ENCODE measurements around the gene SLC37A1. TPM values are rescaled to one million over a fixed set of nuclear protein-coding genes. Genes with fewer than 3 reads are reported as not detected.

SLC37A1 gene
- total RNA-seq, 2 donors from 2014 or later = 98.5 to 118 TPM

DNA sequence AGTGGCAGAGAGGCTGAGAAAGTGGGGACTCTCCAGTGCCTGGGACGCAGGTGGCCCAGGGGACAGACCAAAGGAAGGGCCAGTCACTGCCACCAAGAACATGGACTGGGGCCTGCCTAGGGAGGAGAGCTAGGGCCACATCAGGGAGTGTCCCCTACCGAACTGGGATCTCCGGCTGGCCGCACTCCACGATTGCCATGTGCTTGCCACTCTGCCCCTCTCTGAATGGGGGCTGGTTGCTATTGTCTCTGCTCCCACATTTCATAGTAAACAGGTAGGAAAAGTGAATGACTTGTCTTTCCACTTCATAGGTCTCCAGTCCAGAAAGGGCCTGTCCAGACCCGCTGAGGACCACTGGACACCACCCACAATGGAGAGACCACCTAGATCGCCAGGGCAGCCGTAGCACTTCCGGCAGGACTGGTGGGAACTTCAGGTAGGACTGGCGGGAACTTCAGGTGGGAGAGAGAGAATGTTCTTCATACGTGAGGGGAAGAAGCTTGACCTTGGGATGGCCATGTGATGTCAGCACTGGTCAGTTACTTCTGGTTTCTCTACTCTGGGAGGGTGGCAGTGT is 84.6 kb downstream of the SLC37A1 start:
- no peak for DNase-seq
- no peaks in the 10 kb centered on the region for H3K9me3 ChIP-seq
- no peaks in the 10 kb centered on the region for H3K36me3 ChIP-seq
- peaks cover 4% of the 10 kb centered on the region for H3K4me1 ChIP-seq
- TF ChIP-seq, protein P1, sequence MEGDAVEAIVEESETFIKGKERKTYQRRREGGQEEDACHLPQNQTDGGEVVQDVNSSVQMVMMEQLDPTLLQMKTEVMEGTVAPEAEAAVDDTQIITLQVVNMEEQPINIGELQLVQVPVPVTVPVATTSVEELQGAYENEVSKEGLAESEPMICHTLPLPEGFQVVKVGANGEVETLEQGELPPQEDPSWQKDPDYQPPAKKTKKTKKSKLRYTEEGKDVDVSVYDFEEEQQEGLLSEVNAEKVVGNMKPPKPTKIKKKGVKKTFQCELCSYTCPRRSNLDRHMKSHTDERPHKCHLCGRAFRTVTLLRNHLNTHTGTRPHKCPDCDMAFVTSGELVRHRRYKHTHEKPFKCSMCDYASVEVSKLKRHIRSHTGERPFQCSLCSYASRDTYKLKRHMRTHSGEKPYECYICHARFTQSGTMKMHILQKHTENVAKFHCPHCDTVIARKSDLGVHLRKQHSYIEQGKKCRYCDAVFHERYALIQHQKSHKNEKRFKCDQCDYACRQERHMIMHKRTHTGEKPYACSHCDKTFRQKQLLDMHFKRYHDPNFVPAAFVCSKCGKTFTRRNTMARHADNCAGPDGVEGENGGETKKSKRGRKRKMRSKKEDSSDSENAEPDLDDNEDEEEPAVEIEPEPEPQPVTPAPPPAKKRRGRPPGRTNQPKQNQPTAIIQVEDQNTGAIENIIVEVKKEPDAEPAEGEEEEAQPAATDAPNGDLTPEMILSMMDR (IDR thresholded peaks at IDR 0.05) = no peak
- no peak overlapping the region for H3K4me3 ChIP-seq
- H3K27ac ChIP-seq = no peak overlapping the region
- H3K9ac ChIP-seq (ENCODE audit: low read depth in 2 of 2, low read length in 2 of 2) = no peak overlapping the region
- intact Hi-C loops (cut with DNase I) = no loop called here
- H3K27me3 ChIP-seq = no peaks in the 10 kb centered on the region

- H3K9me3 ChIP-seq = no peaks in the 10 kb centered on the region
- TF ChIP-seq, protein P1 (IDR thresholded peaks at IDR 0.05) = no peak
- no peaks in the 10 kb centered on the region for H3K27me3 ChIP-seq
- H3K4me1 ChIP-seq = no peaks in the 10 kb centered on the region
- no peak overlapping the region for H3K9ac ChIP-seq (ENCODE audit: low read depth in 2 of 2, low read length in 2 of 2)
- DNase-seq = no peak
- intact Hi-C loops (cut with DNase I) = no loop called here
- H3K36me3 ChIP-seq = no peaks in the 10 kb centered on the region
- no peak overlapping the region for H3K27ac ChIP-seq
- no peak overlapping the region for H3K4me3 ChIP-seq
Measured at GRCh38 chr21:42599486-42599885, 85.8 kb downstream of the SLC37A1 start.

GRCh38 chr21:42599962-42600361 is 86.3 kb downstream of the SLC37A1 start:
- intact Hi-C loops (cut with DNase I) = no loop called here
- H3K27me3 ChIP-seq = no peaks in the 10 kb centered on the region

DNA sequence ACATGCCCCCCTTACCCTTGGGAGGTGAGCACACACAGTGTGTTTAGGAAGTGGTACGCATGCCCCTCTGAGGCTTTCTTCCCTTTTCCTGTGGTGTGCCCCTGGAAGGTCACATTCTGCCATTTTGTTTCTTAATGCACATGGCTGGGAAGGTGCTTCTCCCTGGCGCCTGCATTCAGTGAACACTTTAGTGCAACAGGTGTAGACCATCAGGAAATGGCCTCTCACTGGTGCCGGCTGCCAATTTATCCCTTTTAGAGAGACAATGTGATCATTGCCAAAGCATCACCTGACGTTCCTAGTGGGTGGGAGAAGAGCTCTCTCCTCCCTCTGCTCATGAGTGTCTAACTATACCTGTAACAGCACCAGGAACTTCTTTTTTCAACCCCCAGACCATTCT is 88.0 kb downstream of the SLC37A1 start:
- intact Hi-C loops (cut with DNase I) = no loop called here
- TF ChIP-seq, protein P1 (IDR thresholded peaks at IDR 0.05) = no peak
- Histone ChIP-seq H3K27me3 (no peaks in the 10 kb centered on the region), H3K27ac (no peak overlapping the region), H3K9ac (ENCODE audit: low read depth in 2 of 2, low read length in 2 of 2) (no peak overlapping the region), H3K36me3 (no peaks in the 10 kb centered on the region), H3K4me1 (no peaks in the 10 kb centered on the region), H3K4me3 (no peak overlapping the region), H3K9me3 (no peaks in the 10 kb centered on the region)
- no peak for DNase-seq

More at GRCh38 chr21:42599962-42600361, 86.3 kb downstream of the SLC37A1 start:
- H3K4me1 ChIP-seq = no peaks in the 10 kb centered on the region
- no peaks in the 10 kb centered on the region for H3K9me3 ChIP-seq
- no peak overlapping the region for H3K4me3 ChIP-seq
- no peak overlapping the region for H3K27ac ChIP-seq
- H3K9ac ChIP-seq (ENCODE audit: low read depth in 2 of 2, low read length in 2 of 2) = no peak overlapping the region
- H3K36me3 ChIP-seq = no peaks in the 10 kb centered on the region
- TF ChIP-seq, protein P1 (IDR thresholded peaks at IDR 0.05) = no peak
- DNase-seq = no peak

DNA sequence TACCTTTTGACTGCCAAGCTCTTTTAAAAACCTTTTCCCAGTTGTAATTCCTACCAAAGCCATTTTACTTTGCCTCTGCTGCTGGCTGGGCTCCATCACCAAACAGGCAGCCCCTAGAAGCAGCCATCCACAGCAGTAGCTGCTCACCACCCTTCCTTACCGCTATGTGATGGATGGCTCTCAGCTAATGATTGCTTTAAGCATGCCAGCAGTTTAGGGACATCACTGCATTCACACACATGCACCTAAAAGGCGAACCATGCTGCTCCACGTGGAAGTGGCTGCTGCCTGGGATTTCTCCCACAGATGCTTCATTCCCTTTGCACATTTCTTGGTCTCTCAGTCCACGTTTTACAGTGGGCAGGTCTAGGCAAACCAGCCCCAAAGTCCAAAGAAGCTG is 93.5 kb downstream of the SLC37A1 start:
- Histone ChIP-seq H3K4me1 (no peaks in the 10 kb centered on the region), H3K9me3 (no peaks in the 10 kb centered on the region), H3K27ac (no peak overlapping the region), H3K4me3 (no peak overlapping the region), H3K27me3 (no peaks in the 10 kb centered on the region), H3K36me3 (no peaks in the 10 kb centered on the region), H3K9ac (ENCODE audit: low read depth in 2 of 2, low read length in 2 of 2) (no peak overlapping the region)
- intact Hi-C loops (cut with DNase I) = no loop called here
- TF ChIP-seq, protein P1 (IDR thresholded peaks at IDR 0.05) = no peak
- DNase-seq = no peak

Data from colonic mucosa (tissue), 4 donors.